Measurements from ENCODE around the gene METAP1D. TPM values are rescaled to one million over a fixed set of nuclear protein-coding genes. Genes with fewer than 3 reads are reported as not detected.
"Not testable (repeated sequence)": the region's sequence is repeated elsewhere in the genome, so short reads cannot be mapped to it uniquely, and the experiment has no call there.

METAP1D gene
- total and polyA plus RNA-seq, 2 donors = 4.1 to 29.4 TPM

- no peak for DNase-seq (ENCODE audit: extremely low spot score)
- Histone ChIP-seq H3K4me1 (ENCODE audit: insufficient read depth) (no peaks in the 10 kb centered on the region), H3K27ac (ENCODE audit: low read depth) (no peak overlapping the region), H3K36me3 (ENCODE audit: insufficient read depth) (peaks cover 2% of the 10 kb centered on the region), H3K4me3 (ENCODE audit: low read depth, low read length) (no peak overlapping the region)
These were observed 31.2 kb upstream of the METAP1D start for GRCh38 chr2:171968509-171968908.

GRCh38 chr2:171972329-171972982, 27.3 kb upstream of the METAP1D start:
- no peaks in the 10 kb centered on the region for H3K36me3 ChIP-seq (ENCODE audit: insufficient read depth)
- DNase-seq (ENCODE audit: extremely low spot score) = no peak
- no peak overlapping the region for H3K4me3 ChIP-seq (ENCODE audit: low read depth, low read length)
- H3K27ac ChIP-seq (ENCODE audit: low read depth) = no peak overlapping the region
- WGBS = 95% methylated on average over 2 of the region's 2 CpGs
- H3K4me1 ChIP-seq (ENCODE audit: insufficient read depth) = no peaks in the 10 kb centered on the region

- H3K27ac ChIP-seq (ENCODE audit: low read depth) = no peak overlapping the region
- DNase-seq (ENCODE audit: extremely low spot score) = no peak
- H3K36me3 ChIP-seq (ENCODE audit: insufficient read depth) = no peaks in the 10 kb centered on the region
- over 99% methylated on average over 4 of the region's 4 CpGs for WGBS
- no peak overlapping the region for H3K4me3 ChIP-seq (ENCODE audit: low read depth, low read length)
- H3K4me1 ChIP-seq (ENCODE audit: insufficient read depth) = no peaks in the 10 kb centered on the region
These were observed 20.6 kb upstream of the METAP1D start for GRCh38 chr2:171979103-171979502.

DNA sequence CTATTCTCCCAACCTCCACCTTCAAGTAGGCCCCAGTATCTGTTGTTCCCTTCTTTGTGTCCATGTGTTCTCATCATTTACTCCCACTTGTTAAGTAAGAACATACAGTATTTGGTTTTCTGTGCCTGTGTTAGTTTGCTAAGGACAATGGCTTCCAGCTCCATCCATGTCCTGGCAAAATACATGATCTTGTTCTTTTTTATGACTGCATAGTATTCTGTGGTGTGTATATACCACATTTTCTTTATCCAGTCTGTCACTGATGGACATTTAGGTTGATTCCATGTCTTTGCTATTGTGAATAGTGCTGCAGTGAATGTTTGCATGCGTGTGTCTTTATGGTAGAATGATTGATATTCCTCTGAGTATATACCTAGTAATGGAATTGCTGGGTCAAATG, 15.8 kb upstream of the METAP1D start:
- not testable (repeated sequence) for DNase-seq (ENCODE audit: extremely low spot score); H3K36me3 ChIP-seq (ENCODE audit: insufficient read depth); H3K4me3 ChIP-seq (ENCODE audit: low read depth, low read length); H3K27ac ChIP-seq (ENCODE audit: low read depth); H3K4me1 ChIP-seq (ENCODE audit: insufficient read depth)
- 99% methylated on average over 1 of the region's 1 CpG for WGBS

- Histone ChIP-seq H3K36me3 (ENCODE audit: insufficient read depth) (peaks cover 2% of the 10 kb centered on the region), H3K4me3 (ENCODE audit: low read depth, low read length) (no peak overlapping the region), H3K27ac (ENCODE audit: low read depth) (no peak overlapping the region), H3K4me1 (ENCODE audit: insufficient read depth) (no peaks in the 10 kb centered on the region)
- WGBS = 61% methylated on average over 2 of the region's 2 CpGs
- DNase-seq (ENCODE audit: extremely low spot score) = no peak
These were observed 14.7 kb upstream of the METAP1D start for GRCh38 chr2:171985076-171985475.

DNA sequence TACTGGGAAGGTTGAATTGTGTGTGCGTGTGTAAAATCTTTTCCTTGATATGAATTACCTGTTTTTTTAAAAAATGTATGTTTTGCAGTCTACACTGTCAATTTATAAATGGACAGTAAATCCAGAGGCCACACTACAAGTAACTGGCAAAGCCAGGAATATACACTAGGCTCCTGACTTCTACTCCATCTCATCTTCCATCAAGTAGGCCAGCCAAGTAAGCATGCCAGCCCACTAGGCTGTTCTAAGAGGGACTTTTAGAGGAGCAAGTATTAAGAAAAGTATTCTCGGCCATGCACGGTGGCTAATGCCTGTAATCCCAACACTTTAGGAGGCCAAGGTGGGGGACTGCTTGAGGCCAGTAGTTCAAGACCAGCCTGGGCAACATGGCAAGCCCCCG, 13.0 kb upstream of the METAP1D start:
- no peaks in the 10 kb centered on the region for H3K4me1 ChIP-seq (ENCODE audit: insufficient read depth)
- no peak overlapping the region for H3K27ac ChIP-seq (ENCODE audit: low read depth)
- WGBS = 79% methylated on average over 4 of the region's 4 CpGs
- DNase-seq (ENCODE audit: extremely low spot score) = no peak
- H3K4me3 ChIP-seq (ENCODE audit: low read depth, low read length) = no peak overlapping the region
- H3K36me3 ChIP-seq (ENCODE audit: insufficient read depth) = peaks cover 2% of the 10 kb centered on the region

DNA sequence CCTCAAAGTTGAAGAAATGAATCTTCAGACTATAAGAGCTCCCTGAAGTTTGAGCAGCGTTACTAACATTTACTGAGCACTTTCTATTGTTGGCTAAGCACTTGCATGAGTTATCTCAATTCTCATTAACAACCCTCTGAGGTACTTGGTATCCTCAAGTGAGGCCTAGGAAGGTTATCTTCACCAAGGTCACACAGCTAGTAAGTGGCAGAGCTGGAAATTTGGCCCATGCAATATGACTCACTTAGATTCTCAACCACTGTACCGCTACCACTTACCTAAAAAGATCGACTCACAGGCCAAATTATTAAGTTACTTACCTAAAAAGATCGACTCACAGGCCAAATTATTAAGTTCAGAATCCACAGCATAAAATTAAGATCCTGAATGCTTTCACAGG, 8.7 kb upstream of the METAP1D start:
- Histone ChIP-seq H3K36me3 (ENCODE audit: insufficient read depth) (peaks cover 2% of the 10 kb centered on the region), H3K4me1 (ENCODE audit: insufficient read depth) (no peaks in the 10 kb centered on the region), H3K4me3 (ENCODE audit: low read depth, low read length) (no peak overlapping the region), H3K27ac (ENCODE audit: low read depth) (no peak overlapping the region)
- 90% methylated on average over 4 of the region's 4 CpGs for WGBS
- no peak for DNase-seq (ENCODE audit: extremely low spot score)

- Histone ChIP-seq H3K27ac (ENCODE audit: low read depth) (no peak overlapping the region), H3K36me3 (ENCODE audit: insufficient read depth) (no peaks in the 10 kb centered on the region)
- 59% methylated on average over 5 of the region's 5 CpGs for WGBS
These were observed 4.2 kb upstream of the METAP1D start for GRCh38 chr2:171995586-171995985.

GRCh38 chr2:171996021-171996420, 3.7 kb upstream of the METAP1D start:
- Histone ChIP-seq H3K27ac (ENCODE audit: low read depth) (no peak overlapping the region), H3K4me3 (ENCODE audit: low read depth, low read length) (no peak overlapping the region), H3K4me1 (ENCODE audit: insufficient read depth) (no peaks in the 10 kb centered on the region), H3K36me3 (ENCODE audit: insufficient read depth) (no peaks in the 10 kb centered on the region)
- DNase-seq (ENCODE audit: extremely low spot score) = no peak
- 76% methylated on average over 5 of the region's 5 CpGs for WGBS

More at GRCh38 chr2:171995586-171995985, 4.2 kb upstream of the METAP1D start:
- DNase-seq (ENCODE audit: extremely low spot score) = no peak
- Histone ChIP-seq H3K4me3 (ENCODE audit: low read depth, low read length) (no peak overlapping the region), H3K4me1 (ENCODE audit: insufficient read depth) (no peaks in the 10 kb centered on the region)

- 83% methylated on average over 5 of the region's 5 CpGs for whole genome bisulfite sequencing
- not testable (repeated sequence) for H3K36me3 ChIP-seq (ENCODE audit: insufficient read depth); DNase-seq (ENCODE audit: extremely low spot score); H3K27ac ChIP-seq (ENCODE audit: low read depth); H3K4me1 ChIP-seq (ENCODE audit: insufficient read depth); H3K4me3 ChIP-seq (ENCODE audit: low read depth, low read length)
These were observed 2.7 kb upstream of the METAP1D start for GRCh38 chr2:171997031-171997430.

DNA sequence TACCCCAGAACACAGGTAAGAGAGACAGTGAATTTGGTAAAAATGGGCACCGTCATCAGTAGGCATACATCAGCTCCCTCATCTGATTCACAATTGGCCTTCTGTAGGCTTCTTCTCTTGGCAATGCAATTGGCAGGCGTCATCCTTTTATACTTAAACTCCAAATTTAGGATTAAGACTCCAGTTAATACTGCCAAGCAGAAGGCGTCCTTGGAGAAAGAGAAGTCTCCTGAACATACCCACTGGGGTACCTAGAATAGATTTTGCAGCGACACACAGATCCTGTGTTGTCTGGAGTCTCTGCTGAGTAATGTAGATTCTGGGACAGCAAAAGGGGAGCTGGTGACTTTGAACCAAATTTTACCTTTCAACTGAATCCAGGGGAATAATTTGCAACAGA, 592 bp upstream of the METAP1D start:
- DNase-seq (ENCODE audit: extremely low spot score) = no peak
- H3K4me1 ChIP-seq (ENCODE audit: insufficient read depth) = no peaks in the 10 kb centered on the region
- H3K36me3 ChIP-seq (ENCODE audit: insufficient read depth) = no peaks in the 10 kb centered on the region
- no peak overlapping the region for H3K27ac ChIP-seq (ENCODE audit: low read depth)
- WGBS = 43% methylated on average over 4 of the region's 4 CpGs
- H3K4me3 ChIP-seq (ENCODE audit: low read depth, low read length) = peak overlapping the region; percentile 68

- Histone ChIP-seq H3K4me3 (ENCODE audit: low read depth, low read length) (no peak overlapping the region), H3K27ac (ENCODE audit: low read depth) (no peak overlapping the region), H3K36me3 (ENCODE audit: insufficient read depth) (no peaks in the 10 kb centered on the region), H3K4me1 (ENCODE audit: insufficient read depth) (no peaks in the 10 kb centered on the region)
- WGBS = 82% methylated on average over 13 of the region's 13 CpGs
- no peak for DNase-seq (ENCODE audit: extremely low spot score)
These were observed 1.1 kb downstream of the METAP1D start for GRCh38 chr2:172000696-172001361.

GRCh38 chr2:172007372-172007771, 7.6 kb downstream of the METAP1D start:
- 97% methylated on average over 1 of the region's 1 CpG for WGBS
- Histone ChIP-seq H3K4me3 (ENCODE audit: low read depth, low read length) (no peak overlapping the region), H3K36me3 (ENCODE audit: insufficient read depth) (no peaks in the 10 kb centered on the region), H3K4me1 (ENCODE audit: insufficient read depth) (no peaks in the 10 kb centered on the region), H3K27ac (ENCODE audit: low read depth) (no peak overlapping the region)
- DNase-seq (ENCODE audit: extremely low spot score) = no peak

GRCh38 chr2:172009823-172010222, 10.1 kb downstream of the METAP1D start:
- WGBS = 95% methylated on average over 4 of the region's 4 CpGs
- Histone ChIP-seq H3K27ac (ENCODE audit: low read depth) (no peak overlapping the region), H3K4me1 (ENCODE audit: insufficient read depth) (no peaks in the 10 kb centered on the region), H3K4me3 (ENCODE audit: low read depth, low read length) (no peak overlapping the region), H3K36me3 (ENCODE audit: insufficient read depth) (no peaks in the 10 kb centered on the region)
- no peak for DNase-seq (ENCODE audit: extremely low spot score)

All from urinary bladder (tissue), 4 donors.